Mesenchymal stem cell (in vitro differentiated cells and primary cell): Measurements from ENCODE around the gene DIS3L2.

Experiments
- DNase-seq: peaks from one replicate; pipeline ENCODE4 v3.0.0-alpha.2; 2013
- H2AFZ ChIP-seq: one replicate; pipeline ENCODE4 v1.6.1; 2013; ENCODE audit warnings: low read depth, mild to moderate bottlenecking, control low read depth, inconsistent platforms, low read length, moderate library complexity
- H2AK5ac ChIP-seq: 2 replicates; pipeline ENCODE4 v1.6.1; 2013; ENCODE audit warnings: low read length, moderate library complexity, mild to moderate bottlenecking, inconsistent platforms; ENCODE audit not compliant: severe bottlenecking
- H2BK120ac ChIP-seq: one replicate; pipeline ENCODE4 v1.6.1; 2013; ENCODE audit warnings: low read depth, mild to moderate bottlenecking, inconsistent platforms, low read length, moderate library complexity
- H2BK12ac ChIP-seq, 2 experiments: one replicate each; pipeline ENCODE4 v1.6.1; 2013; ENCODE audit warnings: inconsistent platforms in 2 of 2, low read length in 2 of 2, mild to moderate bottlenecking in 2 of 2, moderate library complexity in 2 of 2, control low read depth in 1 of 2
- H2BK15ac ChIP-seq: one replicate; pipeline ENCODE4 v1.6.1; 2013; ENCODE audit warnings: mild to moderate bottlenecking, low read depth, inconsistent platforms; ENCODE audit not compliant: poor library complexity, severe bottlenecking
- H2BK5ac ChIP-seq: 2 replicates; pipeline ENCODE4 v1.6.1; 2013; ENCODE audit warnings: low read depth, mild to moderate bottlenecking, low read length, control low read depth, inconsistent platforms; ENCODE audit not compliant: poor library complexity, severe bottlenecking
- H3K14ac ChIP-seq, 2 experiments: one replicate each; pipeline ENCODE4 v1.6.1; 2013; ENCODE audit warnings: inconsistent platforms in 2 of 2, low read length in 2 of 2, control low read depth in 1 of 2, mild to moderate bottlenecking in 1 of 2, moderate library complexity in 1 of 2
- H3K18ac ChIP-seq, 2 experiments: one replicate each; pipeline ENCODE4 v1.6.1; 2013; ENCODE audit warnings: inconsistent platforms in 2 of 2, low read length in 2 of 2, control low read depth in 1 of 2, low read depth in 1 of 2, mild to moderate bottlenecking in 1 of 2
- H3K23ac ChIP-seq, 2 experiments: one replicate each; pipeline ENCODE4 v1.6.1; 2013; ENCODE audit warnings: inconsistent platforms in 2 of 2, low read length in 2 of 2, mild to moderate bottlenecking in 2 of 2, moderate library complexity in 2 of 2, control low read depth in 1 of 2
- H3K27ac ChIP-seq: 2 replicates; pipeline ENCODE4 v1.5.1; 2013; ENCODE audit warnings: mild to moderate bottlenecking, moderate library complexity, low read length, control low read depth, inconsistent platforms; ENCODE audit not compliant: poor library complexity, severe bottlenecking
- H3K27me3 ChIP-seq, 2 experiments: 2 replicates each; pipeline versions ENCODE4 v1.6.1 to v1.7.0; 2013; ENCODE audit warnings: low read length in 2 of 2, mild to moderate bottlenecking in 2 of 2, moderate library complexity in 2 of 2, control low read depth in 1 of 2, inconsistent platforms in 1 of 2; ENCODE audit not compliant: control insufficient read depth in 1 of 2, insufficient read depth in 1 of 2
- H3K36me3 ChIP-seq, 2 experiments: 2 replicates each; pipeline versions ENCODE4 v1.6.1 to v1.7.0; 2013; ENCODE audit warnings: low read length in 2 of 2, control low read depth in 1 of 2, inconsistent platforms in 1 of 2, low read depth in 1 of 2, mild to moderate bottlenecking in 1 of 2; ENCODE audit not compliant: insufficient read depth in 2 of 2, control insufficient read depth in 1 of 2
- H3K4ac ChIP-seq, 2 experiments: one replicate each; pipeline ENCODE4 v1.6.1; 2013; ENCODE audit warnings: inconsistent platforms in 2 of 2, low read length in 2 of 2, mild to moderate bottlenecking in 2 of 2, moderate library complexity in 2 of 2, control low read depth in 1 of 2, low read depth in 1 of 2
- H3K4me1 ChIP-seq: 2 replicates; pipeline ENCODE4 v1.6.1; 2013; ENCODE audit warnings: low read depth, low read length, control low read depth; ENCODE audit not compliant: control insufficient read depth, insufficient read depth
- H3K4me2 ChIP-seq: 2 replicates; pipeline ENCODE4 v1.6.1; 2013; ENCODE audit warnings: low read length, mild to moderate bottlenecking, inconsistent platforms; ENCODE audit not compliant: poor library complexity, severe bottlenecking
- H3K4me3 ChIP-seq, 2 experiments: 2 replicates each; pipeline versions ENCODE4 v1.5.1 to v1.7.0; 2013; ENCODE audit warnings: low read length in 2 of 2, mild to moderate bottlenecking in 2 of 2, control low read depth in 1 of 2, low read depth in 1 of 2; ENCODE audit not compliant: insufficient read depth in 1 of 2
- H3K79me1 ChIP-seq: replicated peaks from 2 replicates; pipeline ENCODE4 v1.6.1; 2013; ENCODE audit warnings: mild to moderate bottlenecking, control low read depth, low read length, inconsistent platforms; ENCODE audit not compliant: poor library complexity, severe bottlenecking
- H3K9ac ChIP-seq: 2 replicates; pipeline ENCODE4 v1.7.0; 2013; ENCODE audit warnings: mild to moderate bottlenecking, low read length, moderate library complexity
- H3K9me3 ChIP-seq: 2 replicates; pipeline ENCODE4 v1.7.0; 2013; ENCODE audit warnings: mild to moderate bottlenecking, low read length; ENCODE audit not compliant: control insufficient read depth
- H4K8ac ChIP-seq: one replicate; pipeline ENCODE4 v1.6.1; 2013; ENCODE audit warnings: inconsistent platforms, mild to moderate bottlenecking, low read length, moderate library complexity
- H4K91ac ChIP-seq: one replicate; pipeline ENCODE4 v1.6.1; 2013; ENCODE audit warnings: mild to moderate bottlenecking, low read length, inconsistent platforms
- WGBS: methylation state at CpG from one replicate; pipeline ENCODE4 v1.1.7; 2013; ENCODE audit warnings: mixed read lengths; 5-methylcytosine and 5-hydroxymethylcytosine counted together

The DIS3L2 gene

GRCh38 chr2:232319067-232319802 is 357.7 kb downstream of the DIS3L2 start:
- no peak overlapping the region for H4K91ac ChIP-seq

GRCh38 chr2:232319803-232320442 is 358.4 kb downstream of the DIS3L2 start:
- Histone ChIP-seq H3K36me3 (peaks cover 0 to 18% of the 10 kb centered on the region in 2 experiments), H3K23ac (no peak overlapping the region), H3K4ac (no peak overlapping the region), H2BK120ac (no peak overlapping the region), H3K9me3 (no peaks in the 10 kb centered on the region), H3K4me2 (no peak overlapping the region), H3K27ac (no peak overlapping the region), H3K27me3 (no peaks in the 10 kb centered on the region), H3K9ac (no peak overlapping the region), H2BK15ac (no peak overlapping the region), H2BK5ac (no peak overlapping the region), H3K4me3 (no peak overlapping the region), H4K91ac (no peak overlapping the region), H3K14ac (no peak overlapping the region), H3K4me1 (peaks cover 12% of the 10 kb centered on the region), H2BK12ac (no peak overlapping the region), H4K8ac (no peak overlapping the region), H2AFZ (no peak overlapping the region), H2AK5ac (no peak overlapping the region), H3K79me1 (peaks cover 8% of the 10 kb centered on the region), H3K18ac (no peak overlapping the region)
- DNase-seq = no peak
- WGBS = 95% methylated on average over 6 of the region's 10 CpGs

More at GRCh38 chr2:232319067-232319802, 357.7 kb downstream of the DIS3L2 start:
- Histone ChIP-seq H3K36me3 (peaks cover 0 to 18% of the 10 kb centered on the region in 2 experiments), H3K4me3 (no peak overlapping the region), H3K9me3 (no peaks in the 10 kb centered on the region), H2BK120ac (no peak overlapping the region), H3K4ac (no peak overlapping the region), H3K27ac (no peak overlapping the region), H2BK12ac (no peak overlapping the region), H3K4me2 (no peak overlapping the region), H3K9ac (no peak overlapping the region), H2BK5ac (no peak overlapping the region), H3K23ac (no peak overlapping the region), H2AFZ (no peak overlapping the region), H3K18ac (no peak overlapping the region), H3K27me3 (no peaks in the 10 kb centered on the region), H4K8ac (no peak overlapping the region), H3K79me1 (peaks cover 8% of the 10 kb centered on the region), H3K4me1 (peaks cover 12% of the 10 kb centered on the region), H3K14ac (no peak overlapping the region), H2BK15ac (no peak overlapping the region), H2AK5ac (no peak overlapping the region)
- DNase-seq = no peak
- 95% methylated on average over 4 of the region's 4 CpGs for WGBS

- H3K27me3 ChIP-seq = no peaks in the 10 kb centered on the region
- H2BK120ac ChIP-seq = no peak overlapping the region
- H3K18ac ChIP-seq = no peak overlapping the region
- no peak overlapping the region for H2AFZ ChIP-seq
- no peak overlapping the region for H3K9ac ChIP-seq
- no peak for DNase-seq
- H3K14ac ChIP-seq = no peak overlapping the region
- no peak overlapping the region for H2BK15ac ChIP-seq
- peaks cover 9% of the 10 kb centered on the region for H3K79me1 ChIP-seq
- no peak overlapping the region for H4K91ac ChIP-seq
- H2BK12ac ChIP-seq = no peak overlapping the region
- H3K23ac ChIP-seq = no peak overlapping the region
- H3K4me2 ChIP-seq = no peak overlapping the region
- H4K8ac ChIP-seq = no peak overlapping the region
- H3K36me3 ChIP-seq = peaks cover 0 to 18% of the 10 kb centered on the region in 2 experiments
- no peak overlapping the region for H3K4me3 ChIP-seq
- no peak overlapping the region for H3K4ac ChIP-seq
- H3K9me3 ChIP-seq = no peaks in the 10 kb centered on the region
- no peak overlapping the region for H3K27ac ChIP-seq
- WGBS = 84% methylated on average over 2 of the region's 2 CpGs
- peaks cover 13% of the 10 kb centered on the region for H3K4me1 ChIP-seq
- H2BK5ac ChIP-seq = no peak overlapping the region
- H2AK5ac ChIP-seq = no peak overlapping the region
Observed at GRCh38 chr2:232320443-232320803, 358.9 kb downstream of the DIS3L2 start.

GRCh38 chr2:232321156-232321816 is 359.8 kb downstream of the DIS3L2 start:
- Histone ChIP-seq H2BK120ac (no peak overlapping the region), H3K27ac (no peak overlapping the region), H2BK5ac (no peak overlapping the region), H3K4ac (no peak overlapping the region), H3K4me2 (no peak overlapping the region), H3K4me1 (peaks cover 12% of the 10 kb centered on the region), H3K27me3 (no peaks in the 10 kb centered on the region), H4K8ac (no peak overlapping the region), H3K79me1 (peaks cover 13% of the 10 kb centered on the region), H3K9ac (no peak overlapping the region), H4K91ac (no peak overlapping the region), H2BK12ac (no peak overlapping the region), H2AK5ac (no peak overlapping the region), H3K9me3 (no peaks in the 10 kb centered on the region), H3K14ac (no peak overlapping the region), H2BK15ac (peak overlapping the region; percentile 8), H3K18ac (no peak overlapping the region), H3K36me3 (peaks cover 0 to 23% of the 10 kb centered on the region in 2 experiments), H3K23ac (no peak overlapping the region), H3K4me3 (no peak overlapping the region), H2AFZ (no peak overlapping the region)
- WGBS = 85% methylated on average over 18 of the region's 18 CpGs
- DNase-seq = no peak
